Smooth muscle cell of the umbilical artery (primary cell): ENCODE data around the gene GYPE. TPM values are rescaled to one million over a fixed set of nuclear protein-coding genes. Genes with fewer than 3 reads are reported as not detected.

Source experiments
- total RNA-seq: library from RNA; depleted of rRNA; stranded (reverse); fragments of >200 nt; gene quantifications from 2 replicates; pipeline ENCODE4 v1.2.3, GENCODE V29; 2014

The GYPE gene
- 0.30 and 0.37 TPM in 2 replicates for total RNA-seq

GRCh38 chr4:143905440-143905839 is at the start of gene GYPE:
Gene GYPE, minus strand, starts transcription at chr4:143905559. Its CDS starts 52 bp downstream, at chr4:143905507.

Other genes with a start within 250 kb of the GYPE start
- gene FREM3, start 204.9 kb downstream of the GYPE start, total RNA-seq = not detected in 2 replicates
- gene GYPB, start 113.8 kb upstream of the GYPE start, total RNA-seq = not detected in 2 replicates
- gene GYPA, start 235.2 kb upstream of the GYPE start, total RNA-seq = not detected in 2 replicates